H1 (cell line): ENCODE results near the gene OR2T6. TPM values are rescaled to one million over a fixed set of nuclear protein-coding genes. Genes with fewer than 3 reads are reported as not detected.

ENCODE experiments used
- CTCF ChIA-PET: fragments of 300-600 bp; sonication (Branson Sonifier 250); formaldehyde crosslinking; loops from one replicate; lab custom pipeline; 2021; ENCODE audit not compliant: partially characterized antibody; lab: Charles Lee
- POLR2A ChIA-PET: fragments of 300-600 bp; sonication (Branson Sonifier 250); formaldehyde crosslinking; loops from one replicate; lab custom pipeline; 2021; ENCODE audit warnings: inconsistent platforms; ENCODE audit not compliant: partially characterized antibody; lab: Charles Lee
- DNase-seq, 2 experiments: peaks; one replicate each; pipeline versions ENCODE4 v3.0.0 to v3.0.0-alpha.2; 2010 to 2022; ENCODE audit warnings: low spot score in 2 of 2, low read depth in 1 of 2, mixed read lengths in 1 of 2
- FAIRE-seq: peaks from 2 replicates; lab custom pipeline; 2011; peaks lifted over from hg19 to GRCh38; lab: Jason Lieb, UNC
- H2AFZ ChIP-seq: 2 replicates; pipeline ENCODE4 v1.8.1; 2012; ENCODE audit warnings: low read length, inconsistent platforms
- H2AK5ac ChIP-seq: 2 replicates; pipeline ENCODE4 v1.6.1; 2013; ENCODE audit warnings: low read depth, low read length
- H2BK120ac ChIP-seq: replicated peaks from 2 replicates; pipeline ENCODE3; 2013; ENCODE audit warnings: low read depth, low read length, inconsistent platforms
- H2BK12ac ChIP-seq: 2 replicates; pipeline ENCODE4 v1.6.1; 2013; ENCODE audit warnings: low read depth, low read length
- H2BK15ac ChIP-seq: 2 replicates; pipeline ENCODE4 v1.6.1; 2013; ENCODE audit warnings: low read length
- H2BK20ac ChIP-seq: 2 replicates; pipeline ENCODE4 v1.6.1; 2013; ENCODE audit warnings: low read length
- H2BK5ac ChIP-seq: 2 replicates; pipeline ENCODE4 v1.6.1; 2013; ENCODE audit warnings: low read depth, low read length
- H3K14ac ChIP-seq: 2 replicates; pipeline ENCODE4 v1.6.1; 2013; ENCODE audit warnings: inconsistent platforms; ENCODE audit not compliant: insufficient read length
- H3K18ac ChIP-seq: 2 replicates; pipeline ENCODE4 v1.6.1; 2013; ENCODE audit warnings: low read length; ENCODE audit errors: extremely low read depth
- H3K23ac ChIP-seq: 2 replicates; pipeline ENCODE4 v1.6.1; 2013; ENCODE audit warnings: inconsistent platforms; ENCODE audit not compliant: insufficient read length
- H3K23me2 ChIP-seq: 2 replicates; pipeline ENCODE4 v1.6.1; 2013; ENCODE audit warnings: low read depth, low read length
- H3K27ac ChIP-seq: 2 replicates; pipeline ENCODE4 v1.6.1; 2011; ENCODE audit warnings: low read depth, low read length, inconsistent platforms
- H3K27me3 ChIP-seq, 4 experiments: replicated peaks in 1 of 4; 1 replicate in 1 of 4; 2 replicates in 3 of 4; pipeline versions ENCODE4 v1.6.1 to v1.8.1; 2011 to 2013; ENCODE audit warnings: low read length in 3 of 4, mild to moderate bottlenecking in 3 of 4, inconsistent platforms in 2 of 4, mixed read lengths in 2 of 4, moderate library complexity in 1 of 4; ENCODE audit not compliant: control insufficient read depth in 3 of 4, insufficient read depth in 3 of 4; ENCODE audit errors: extremely low read depth in 1 of 4
- H3K36me3 ChIP-seq, 4 experiments: 2 replicates each; pipeline versions ENCODE4 v1.6.1 to v1.8.1; 2011 to 2013; ENCODE audit warnings: mild to moderate bottlenecking in 4 of 4, low read length in 3 of 4, moderate library complexity in 2 of 4, control low read depth in 1 of 4, inconsistent platforms in 1 of 4; ENCODE audit not compliant: insufficient read depth in 4 of 4, control insufficient read depth in 2 of 4
- H3K4ac ChIP-seq: replicated peaks from 2 replicates; pipeline ENCODE3; 2013; ENCODE audit warnings: low read length, low read depth, mixed read lengths, inconsistent platforms; ENCODE audit not compliant: insufficient read length
- H3K4me1 ChIP-seq, 4 experiments: replicated peaks in 1 of 4; 1 replicate in 1 of 4; 2 replicates in 3 of 4; pipeline versions ENCODE4 v1.6.1 to v1.8.1; 2011 to 2013; ENCODE audit warnings: low read length in 3 of 4, inconsistent platforms in 2 of 4, mixed read lengths in 1 of 4; ENCODE audit not compliant: insufficient read depth in 4 of 4, control insufficient read depth in 3 of 4
- H3K4me2 ChIP-seq, 2 experiments: 2 replicates each; pipeline versions ENCODE4 v1.6.1 to v1.8.1; 2011 to 2013; ENCODE audit warnings: low read depth in 2 of 2, low read length in 2 of 2, control low read depth in 1 of 2, inconsistent platforms in 1 of 2, mild to moderate bottlenecking in 1 of 2; ENCODE audit not compliant: insufficient read depth in 1 of 2
- H3K4me3 ChIP-seq, 4 experiments: fragments of 200-600, 300-600 bp in 1 of 4; sonication (generic), shearing (Covaris generic), sonication (Bioruptor Twin) in 1 of 4; 2 replicates each; pipeline versions ENCODE4 v1.5.1 to v1.8.1; 2011 to 2016; ENCODE audit warnings: low read length in 4 of 4, low read depth in 3 of 4, control low read depth in 2 of 4, inconsistent platforms in 2 of 4, mild to moderate bottlenecking in 2 of 4, mixed read lengths in 1 of 4, moderate library complexity in 1 of 4; ENCODE audit not compliant: insufficient read depth in 2 of 4; ENCODE audit errors: extremely low read depth in 1 of 4
- H3K56ac ChIP-seq: replicated peaks from 2 replicates; pipeline ENCODE3; 2013; ENCODE audit warnings: low read depth, mild to moderate bottlenecking, mixed read lengths, low read length, inconsistent platforms; ENCODE audit not compliant: insufficient read length
- H3K79me1 ChIP-seq: 2 replicates; pipeline ENCODE4 v1.6.1; 2013; ENCODE audit warnings: low read depth, low read length, control low read depth
- H3K79me2 ChIP-seq, 2 experiments: 2 replicates each; pipeline versions ENCODE4 v1.6.1 to v1.8.1; 2012 to 2013; ENCODE audit warnings: low read length in 2 of 2, mild to moderate bottlenecking in 2 of 2, inconsistent platforms in 1 of 2; ENCODE audit not compliant: insufficient read depth in 2 of 2, control insufficient read depth in 1 of 2
- H3K9ac ChIP-seq, 4 experiments: replicated peaks in 1 of 4; 1 replicate in 1 of 4; 2 replicates in 3 of 4; pipeline versions ENCODE4 v1.6.1 to v1.8.1; 2011 to 2013; ENCODE audit warnings: low read depth in 3 of 4, low read length in 3 of 4, control low read depth in 2 of 4, mild to moderate bottlenecking in 2 of 4, moderate library complexity in 2 of 4, inconsistent platforms in 1 of 4; ENCODE audit errors: extremely low read depth in 1 of 4
- H3K9me3 ChIP-seq, 2 experiments: 2 replicates each; pipeline versions ENCODE4 v1.6.1 to v1.8.1; 2012 to 2013; ENCODE audit warnings: mild to moderate bottlenecking in 2 of 2, moderate library complexity in 2 of 2, control low read depth in 1 of 2, inconsistent platforms in 1 of 2, low read depth in 1 of 2, low read length in 1 of 2, mixed read lengths in 1 of 2; ENCODE audit not compliant: insufficient read depth in 2 of 2
- H4K20me1 ChIP-seq, 2 experiments: replicated peaks in 1 of 2; 2 replicates each; pipeline versions ENCODE3 to v1.8.1; 2011 to 2013; ENCODE audit warnings: inconsistent platforms in 2 of 2, low read length in 2 of 2, mild to moderate bottlenecking in 1 of 2; ENCODE audit not compliant: insufficient read depth in 2 of 2, control insufficient read depth in 1 of 2
- H4K5ac ChIP-seq: 2 replicates; pipeline ENCODE4 v1.6.1; 2013; ENCODE audit warnings: low read length, low read depth, mixed read lengths, inconsistent platforms; ENCODE audit not compliant: insufficient read length
- H4K8ac ChIP-seq: 2 replicates; pipeline ENCODE4 v1.8.0; 2013; ENCODE audit warnings: mild to moderate bottlenecking, moderate library complexity, low read length, inconsistent platforms; ENCODE audit not compliant: insufficient read depth; ENCODE audit errors: extremely low read depth
- H4K91ac ChIP-seq: replicated peaks from 2 replicates; pipeline ENCODE3; 2013; ENCODE audit warnings: low read length, mixed read lengths, inconsistent platforms; ENCODE audit not compliant: insufficient read length
- CREB1 ChIP-seq: IDR thresholded peaks from 2 replicates; pipeline ENCODE4 v1.6.1; 2012; ENCODE audit warnings: inconsistent platforms
- WGBS, 2 experiments: shearing (Covaris generic) in 1 of 2; methylation state at CpG; one replicate each; pipeline versions ENCODE4 v1.1.6 to v1.1.7; 2013 to 2015; ENCODE audit warnings: low lambda C conversion rate in 2 of 2, mixed read lengths in 2 of 2, inconsistent platforms in 1 of 2, low coverage in 1 of 2, missing lambda C conversion rate in 1 of 2; ENCODE audit not compliant: insufficient replicate concordance in 2 of 2, insufficient coverage in 1 of 2, insufficient read length in 1 of 2; ENCODE audit errors: extremely low coverage in 1 of 2, missing lambda C conversion rate in 1 of 2; 5-methylcytosine and 5-hydroxymethylcytosine counted together
- polyA plus RNA-seq, 7 experiments: library from polyadenylated mRNA; depleted of rRNA in 3 of 7; stranded (reverse) in 5 of 7; unstranded in 2 of 7; fragments of >200 nt in 5 of 7; fragments of 200-250 nt in 2 of 7; gene quantifications; 1 replicate in 5 of 7; 2 replicates in 1 of 7; 4 replicates in 1 of 7; pipeline versions ENCODE4 v1.2.1 to v1.2.3, GENCODE V29; 2011 to 2013; ENCODE audit warnings: missing spikeins in 2 of 7, mixed read lengths in 2 of 7
- total RNA-seq: library from RNA; stranded (reverse); fragmentation: NEBNext Ultra II Directional; extraction: Animal tissue kit (Norgen Biotek cat#: 25700); gene quantifications from 2 replicates; pipeline ENCODE4 v1.2.1, GENCODE V29; 2021

The OR2T6 gene
- total and polyA plus RNA-seq, 2 of the 8 experiments (the other 6 are each of a cell fraction or from before 2014, with no cell fraction given): not detected

GRCh38 chr1:248393050-248393449 lies 17.5 kb downstream of the OR2T6 start:
- H3K4me1 ChIP-seq: no peaks in the 10 kb centered on the region
- no peak for DNase-seq
- ChIA-PET POLR2A (no interaction called here), CTCF (no interaction called here)
- H2BK5ac ChIP-seq: no peak overlapping the region
- H4K20me1 ChIP-seq: no peaks in the 10 kb centered on the region
- peaks cover 55 to 58% of the 10 kb centered on the region in 2 experiments for H3K9me3 ChIP-seq
- H4K91ac ChIP-seq: no peak overlapping the region
- no peak overlapping the region for H3K56ac ChIP-seq
- H2BK12ac ChIP-seq: no peak overlapping the region
- H3K79me2 ChIP-seq: no peaks in the 10 kb centered on the region
- no peak overlapping the region for H3K18ac ChIP-seq
- no peaks in the 10 kb centered on the region for H3K36me3 ChIP-seq
- H3K4me3 ChIP-seq: no peak overlapping the region
- no peak overlapping the region for H2BK120ac ChIP-seq
- no peak overlapping the region for H2BK20ac ChIP-seq
- H3K79me1 ChIP-seq: no peaks in the 10 kb centered on the region
- H3K14ac ChIP-seq: no peak overlapping the region
- no peak overlapping the region for H3K27ac ChIP-seq
- no peak for TF ChIP-seq CREB1
- TF ChIP-seq, all 59 proteins: peak for 0
- H2AK5ac ChIP-seq: no peak overlapping the region
- no peak overlapping the region for H4K8ac ChIP-seq
- H3K9ac ChIP-seq: no peak overlapping the region
- no peak overlapping the region for H2AFZ ChIP-seq
- no peak overlapping the region for H3K4ac ChIP-seq
- FAIRE-seq: no peak
- WGBS, 2 experiments: 68% methylated on average over 2 of the region's 2 CpGs; no CpG with 5 or more reads in 1 of the 2 experiments
- H4K5ac ChIP-seq: no peak overlapping the region
- no peaks in the 10 kb centered on the region for H3K23me2 ChIP-seq
- H2BK15ac ChIP-seq: no peak overlapping the region
- no peaks in the 10 kb centered on the region for H3K27me3 ChIP-seq
- H3K23ac ChIP-seq: no peak overlapping the region
- H3K4me2 ChIP-seq: no peak overlapping the region
